Inflammatory macrophage (primary cell): Measurements from ENCODE around the gene CCT7.
"Not testable (repeated sequence)": the region's sequence is repeated elsewhere in the genome, so short reads cannot be mapped to it uniquely, and the experiment has no call there.

Experiments
- DNase-seq, 2 donors: peaks; one replicate each; pipeline ENCODE4 v3.0.0-alpha.2; 2020 to 2022
- total RNA-seq, 18 experiments: gene quantifications; one replicate each; lab custom pipeline; 2026; ENCODE audit warnings: mixed read lengths in 6 of 18, inconsistent platforms in 2 of 18; lab: John Stamatoyannopoulos, UW

CCT7 gene
- total RNA-seq = 75.1 to 190 (median 146) reads per million in 18 experiments

GRCh38 chr2:73233932-73234832 is at the start of gene CCT7:
CCT7 (plus strand) TSS chr2:73234308; CDS start chr2:73234379, 71 bp downstream.
- peak; percentile 88 to 92 for DNase-seq

- DNase-seq = no peak
Observed at GRCh38 chr2:73185965-73186364, 48.1 kb upstream of the CCT7 start.

GRCh38 chr2:73187549-73187948 is 46.6 kb upstream of the CCT7 start:
- no peak for DNase-seq

GRCh38 chr2:73197579-73197978 is 36.5 kb upstream of the CCT7 start:
- no peak for DNase-seq

- not testable (repeated sequence) for DNase-seq
Observed at GRCh38 chr2:73200281-73200680, 33.8 kb upstream of the CCT7 start.

- DNase-seq = no peak
Observed at GRCh38 chr2:73202156-73203054, 31.7 kb upstream of the CCT7 start, which contains the start of gene NOTO. NOTO (plus strand) TSS chr2:73202574; CDS start chr2:73202667, 93 bp downstream.

- peak in 1 of 2 donors; percentile 8 for DNase-seq
Observed at GRCh38 chr2:73203055-73203681, 30.9 kb upstream of the CCT7 start.

- DNase-seq = no peak
Observed at GRCh38 chr2:73205611-73206010, 28.5 kb upstream of the CCT7 start.

- DNase-seq = no peak
Observed at GRCh38 chr2:73208258-73208657, 25.9 kb upstream of the CCT7 start.

GRCh38 chr2:73210019-73210418 is 24.1 kb upstream of the CCT7 start:
- no peak for DNase-seq

- DNase-seq = no peak
Observed at GRCh38 chr2:73210696-73211095, 23.4 kb upstream of the CCT7 start.

GRCh38 chr2:73212098-73212447 is 22.0 kb upstream of the CCT7 start:
- no peak for DNase-seq

GRCh38 chr2:73212448-73213176 is 21.5 kb upstream of the CCT7 start:
- peak; percentile 63 to 71 for DNase-seq

- peak; percentile 89 to 91 for DNase-seq
Observed at GRCh38 chr2:73214120-73215035, 19.7 kb upstream of the CCT7 start, which contains the start of gene SMYD5. SMYD5 (plus strand) TSS chr2:73214245; CDS start chr2:73214267, 22 bp downstream.

GRCh38 chr2:73215254-73215653 is 18.9 kb upstream of the CCT7 start:
- DNase-seq = no peak

- no peak for DNase-seq
Observed at GRCh38 chr2:73217160-73217559, 16.9 kb upstream of the CCT7 start.

GRCh38 chr2:73217826-73218225 is 16.3 kb upstream of the CCT7 start:
- DNase-seq = no peak

GRCh38 chr2:73218298-73218697 is 15.8 kb upstream of the CCT7 start:
- DNase-seq = no peak

GRCh38 chr2:73223821-73224220 is 10.3 kb upstream of the CCT7 start:
- DNase-seq = no peak

- peak; percentile 24 to 37 for DNase-seq
Observed at GRCh38 chr2:73225513-73226360, 8.4 kb upstream of the CCT7 start.
